ENCODE results near the gene VAV2.

The VAV2 gene, protein sequence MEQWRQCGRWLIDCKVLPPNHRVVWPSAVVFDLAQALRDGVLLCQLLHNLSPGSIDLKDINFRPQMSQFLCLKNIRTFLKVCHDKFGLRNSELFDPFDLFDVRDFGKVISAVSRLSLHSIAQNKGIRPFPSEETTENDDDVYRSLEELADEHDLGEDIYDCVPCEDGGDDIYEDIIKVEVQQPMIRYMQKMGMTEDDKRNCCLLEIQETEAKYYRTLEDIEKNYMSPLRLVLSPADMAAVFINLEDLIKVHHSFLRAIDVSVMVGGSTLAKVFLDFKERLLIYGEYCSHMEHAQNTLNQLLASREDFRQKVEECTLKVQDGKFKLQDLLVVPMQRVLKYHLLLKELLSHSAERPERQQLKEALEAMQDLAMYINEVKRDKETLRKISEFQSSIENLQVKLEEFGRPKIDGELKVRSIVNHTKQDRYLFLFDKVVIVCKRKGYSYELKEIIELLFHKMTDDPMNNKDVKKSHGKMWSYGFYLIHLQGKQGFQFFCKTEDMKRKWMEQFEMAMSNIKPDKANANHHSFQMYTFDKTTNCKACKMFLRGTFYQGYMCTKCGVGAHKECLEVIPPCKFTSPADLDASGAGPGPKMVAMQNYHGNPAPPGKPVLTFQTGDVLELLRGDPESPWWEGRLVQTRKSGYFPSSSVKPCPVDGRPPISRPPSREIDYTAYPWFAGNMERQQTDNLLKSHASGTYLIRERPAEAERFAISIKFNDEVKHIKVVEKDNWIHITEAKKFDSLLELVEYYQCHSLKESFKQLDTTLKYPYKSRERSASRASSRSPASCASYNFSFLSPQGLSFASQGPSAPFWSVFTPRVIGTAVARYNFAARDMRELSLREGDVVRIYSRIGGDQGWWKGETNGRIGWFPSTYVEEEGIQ

GRCh38 chr9:133991964-133992779 is at the start of gene VAV2:
VAV2 (minus strand) TSS chr9:133992324; CDS start chr9:133992278, 46 bp downstream.
- DNase-seq (ENCODE audit: low spot score) (peak; percentile 79), ATAC-seq (ENCODE audit: low read depth) (peak; percentile 20)
- H3K27me3 ChIP-seq (ENCODE audit: insufficient read depth, poor library complexity, severe bottlenecking) = no peaks in the 10 kb centered on the region
- no peaks in the 10 kb centered on the region for H3K9me3 ChIP-seq (ENCODE audit: severe bottlenecking)
- no peaks in the 10 kb centered on the region for H3K4me1 ChIP-seq (ENCODE audit: insufficient read depth, poor library complexity, severe bottlenecking)
- 0 out of 2 replicates have a peak, but pooled peaks cover 5% of the 10 kb centered on the region for H3K36me3 ChIP-seq (ENCODE audit: low read depth)
- TF ChIP-seq, protein P1, sequence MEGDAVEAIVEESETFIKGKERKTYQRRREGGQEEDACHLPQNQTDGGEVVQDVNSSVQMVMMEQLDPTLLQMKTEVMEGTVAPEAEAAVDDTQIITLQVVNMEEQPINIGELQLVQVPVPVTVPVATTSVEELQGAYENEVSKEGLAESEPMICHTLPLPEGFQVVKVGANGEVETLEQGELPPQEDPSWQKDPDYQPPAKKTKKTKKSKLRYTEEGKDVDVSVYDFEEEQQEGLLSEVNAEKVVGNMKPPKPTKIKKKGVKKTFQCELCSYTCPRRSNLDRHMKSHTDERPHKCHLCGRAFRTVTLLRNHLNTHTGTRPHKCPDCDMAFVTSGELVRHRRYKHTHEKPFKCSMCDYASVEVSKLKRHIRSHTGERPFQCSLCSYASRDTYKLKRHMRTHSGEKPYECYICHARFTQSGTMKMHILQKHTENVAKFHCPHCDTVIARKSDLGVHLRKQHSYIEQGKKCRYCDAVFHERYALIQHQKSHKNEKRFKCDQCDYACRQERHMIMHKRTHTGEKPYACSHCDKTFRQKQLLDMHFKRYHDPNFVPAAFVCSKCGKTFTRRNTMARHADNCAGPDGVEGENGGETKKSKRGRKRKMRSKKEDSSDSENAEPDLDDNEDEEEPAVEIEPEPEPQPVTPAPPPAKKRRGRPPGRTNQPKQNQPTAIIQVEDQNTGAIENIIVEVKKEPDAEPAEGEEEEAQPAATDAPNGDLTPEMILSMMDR (IDR thresholded peaks at IDR 0.05; ENCODE audit: poor library complexity, severe bottlenecking) = no peak
- peak within 1 kb of the TSS; percentile 99 for H3K4me3 ChIP-seq (ENCODE audit: severe bottlenecking)
- peak within 1 kb of the TSS; percentile 86 for H3K27ac ChIP-seq (ENCODE audit: poor library complexity, severe bottlenecking)

DNA sequence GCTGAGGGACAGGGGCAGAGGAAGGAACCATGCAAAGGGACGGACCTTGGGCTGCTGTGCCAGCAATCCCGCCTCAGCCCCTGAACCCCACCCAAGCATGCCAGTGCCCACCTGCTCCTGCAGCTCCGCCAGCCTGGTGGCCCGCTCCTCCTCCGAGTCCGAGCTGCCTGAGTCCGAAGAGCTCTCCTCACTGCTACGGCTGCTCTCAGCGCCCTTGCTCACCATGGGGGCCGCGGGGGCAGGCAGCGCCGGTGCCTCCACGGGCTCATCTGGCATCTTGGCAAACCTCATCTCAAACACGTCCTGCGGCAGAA is 49.5 kb upstream of the VAV2 start:
- H3K27me3 ChIP-seq (ENCODE audit: insufficient read depth, poor library complexity, severe bottlenecking) = no peaks in the 10 kb centered on the region
- no peak overlapping the region for H3K4me3 ChIP-seq (ENCODE audit: severe bottlenecking)
- ATAC-seq (ENCODE audit: low read depth) (no peak), DNase-seq (ENCODE audit: low spot score) (peak; percentile 47)
- peaks cover 85% of the 10 kb centered on the region for H3K36me3 ChIP-seq (ENCODE audit: low read depth)
- no peak overlapping the region for H3K27ac ChIP-seq (ENCODE audit: poor library complexity, severe bottlenecking)
- no peaks in the 10 kb centered on the region for H3K4me1 ChIP-seq (ENCODE audit: insufficient read depth, poor library complexity, severe bottlenecking)
- TF ChIP-seq, protein P1 (IDR thresholded peaks at IDR 0.05; ENCODE audit: poor library complexity, severe bottlenecking) = no peak
- no peaks in the 10 kb centered on the region for H3K9me3 ChIP-seq (ENCODE audit: severe bottlenecking)

DNA sequence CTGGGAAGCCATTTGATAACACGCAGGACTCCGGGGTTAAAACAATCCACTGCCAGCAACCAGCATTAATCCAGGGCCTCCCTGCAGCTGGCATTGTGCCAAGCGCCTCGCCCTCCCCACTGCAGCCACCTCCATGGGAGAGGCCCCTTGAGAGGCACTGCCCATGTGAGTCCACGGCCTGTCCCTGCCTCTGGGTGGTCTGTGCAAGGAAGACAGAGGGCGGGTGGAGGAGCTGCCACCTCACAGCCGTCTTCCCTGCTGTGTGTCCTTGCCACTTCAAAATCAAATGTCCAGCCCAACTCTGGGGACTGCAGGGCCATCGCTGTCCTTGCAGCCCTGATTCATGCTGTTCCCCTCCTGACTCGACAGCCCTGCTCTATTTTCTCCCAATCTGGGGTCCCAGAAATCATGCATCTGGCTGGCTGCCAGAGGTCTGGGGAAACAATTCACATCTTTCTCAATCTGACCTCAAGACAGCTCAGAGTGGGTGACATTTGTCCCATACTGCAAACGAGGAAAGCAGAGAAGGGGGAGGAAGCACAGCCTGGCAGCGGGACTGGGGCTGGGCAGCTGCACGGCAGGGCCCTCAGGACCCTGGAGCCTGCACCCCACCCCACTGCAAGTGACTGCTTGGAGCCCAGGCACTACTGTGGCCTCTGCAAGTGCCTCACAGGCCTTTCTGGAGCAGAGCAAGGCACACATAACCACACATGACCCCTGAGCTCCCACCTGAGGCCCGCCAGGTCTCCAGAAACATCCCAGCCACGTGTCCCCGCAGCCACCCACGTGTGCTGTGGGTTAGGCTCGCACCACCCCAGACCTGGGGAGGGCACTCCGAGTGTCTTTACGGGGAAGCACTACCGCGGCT is 48.9 kb upstream of the VAV2 start:
- no peaks in the 10 kb centered on the region for H3K9me3 ChIP-seq (ENCODE audit: severe bottlenecking)
- DNase-seq (ENCODE audit: low spot score) (peak; percentile 46), ATAC-seq (ENCODE audit: low read depth) (no peak)
- no peak overlapping the region for H3K4me3 ChIP-seq (ENCODE audit: severe bottlenecking)
- TF ChIP-seq, protein P1 (IDR thresholded peaks at IDR 0.05; ENCODE audit: poor library complexity, severe bottlenecking) = no peak
- H3K27ac ChIP-seq (ENCODE audit: poor library complexity, severe bottlenecking) = no peak overlapping the region
- no peaks in the 10 kb centered on the region for H3K27me3 ChIP-seq (ENCODE audit: insufficient read depth, poor library complexity, severe bottlenecking)
- no peaks in the 10 kb centered on the region for H3K4me1 ChIP-seq (ENCODE audit: insufficient read depth, poor library complexity, severe bottlenecking)
- H3K36me3 ChIP-seq (ENCODE audit: low read depth) = peaks cover 90% of the 10 kb centered on the region

DNA sequence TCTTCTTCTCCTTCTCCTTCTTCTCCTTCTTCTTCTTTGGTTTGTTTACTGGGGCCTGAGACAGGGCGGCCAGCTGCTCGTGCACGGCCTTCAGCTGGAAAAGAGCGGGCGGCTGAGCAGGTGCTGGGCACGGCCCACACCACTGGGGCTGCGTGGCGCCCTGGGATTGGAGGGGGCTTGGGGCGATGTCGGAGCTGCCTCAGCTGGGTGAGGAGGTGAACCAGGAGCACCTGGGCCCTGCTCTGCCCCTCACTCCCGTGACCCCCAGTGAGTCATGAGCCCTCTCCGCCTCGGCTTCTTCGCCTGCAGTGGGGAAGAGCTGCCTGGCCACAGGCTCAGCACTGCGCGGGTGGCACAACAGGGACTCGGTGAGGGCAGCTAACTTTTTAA is 48.0 kb upstream of the VAV2 start:
- Histone ChIP-seq H3K27me3 (ENCODE audit: insufficient read depth, poor library complexity, severe bottlenecking) (no peaks in the 10 kb centered on the region), H3K36me3 (ENCODE audit: low read depth) (peaks cover 90% of the 10 kb centered on the region), H3K4me3 (ENCODE audit: severe bottlenecking) (no peak overlapping the region), H3K27ac (ENCODE audit: poor library complexity, severe bottlenecking) (no peak overlapping the region), H3K4me1 (ENCODE audit: insufficient read depth, poor library complexity, severe bottlenecking) (no peaks in the 10 kb centered on the region), H3K9me3 (ENCODE audit: severe bottlenecking) (no peaks in the 10 kb centered on the region)
- ATAC-seq (ENCODE audit: low read depth) (no peak), DNase-seq (ENCODE audit: low spot score) (no peak)
- TF ChIP-seq, protein P1 (IDR thresholded peaks at IDR 0.05; ENCODE audit: poor library complexity, severe bottlenecking) = no peak
